Cerebellar cortex (tissue), 1 donor: ENCODE measurements around the gene GLI3.
A peak's percentile ranks its signal among the peaks of the same experiment; 100 is the strongest.

Experiments used
- DNase-seq: peaks from one replicate; pipeline ENCODE4 v3.0.0-alpha.2; 2015; ENCODE audit warnings: low spot score

GLI3 gene

GRCh38 chr7:41998041-41998440 lies 239.0 kb downstream of the GLI3 start:
- DNase-seq = no peak

GRCh38 chr7:41997151-41997550 lies 239.9 kb downstream of the GLI3 start:
- DNase-seq = no peak

GRCh38 chr7:41996381-41997035 lies 240.5 kb downstream of the GLI3 start:
- DNase-seq = no peak

- no peak for DNase-seq
These were observed 241.3 kb downstream of the GLI3 start for GRCh38 chr7:41995632-41996271.

GRCh38 chr7:41994746-41995110 lies 242.3 kb downstream of the GLI3 start:
- no peak for DNase-seq

GRCh38 chr7:41994036-41994745 lies 242.8 kb downstream of the GLI3 start:
- no peak for DNase-seq

- no peak for DNase-seq
These were observed 243.8 kb downstream of the GLI3 start for GRCh38 chr7:41992881-41993867.

GRCh38 chr7:41984888-41985287 lies 252.1 kb downstream of the GLI3 start:
- DNase-seq = no peak

- no peak for DNase-seq
These were observed 255.7 kb downstream of the GLI3 start for GRCh38 chr7:41981046-41982040.

GRCh38 chr7:41979834-41980307 lies 257.1 kb downstream of the GLI3 start:
- peak; percentile 9 for DNase-seq

- DNase-seq = no peak
These were observed 258.2 kb downstream of the GLI3 start for GRCh38 chr7:41978858-41979257.

- DNase-seq = no peak
These were observed 259.3 kb downstream of the GLI3 start for GRCh38 chr7:41977661-41978060.

- peak; percentile 56 for DNase-seq
These were observed 259.8 kb downstream of the GLI3 start for GRCh38 chr7:41977151-41977651.

GRCh38 chr7:41976411-41976810 lies 260.6 kb downstream of the GLI3 start:
- no peak for DNase-seq

- no peak for DNase-seq
These were observed 261.2 kb downstream of the GLI3 start for GRCh38 chr7:41975849-41976248.

GRCh38 chr7:41974870-41975557 lies 262.0 kb downstream of the GLI3 start:
- DNase-seq = no peak

- DNase-seq = no peak
These were observed 263.7 kb downstream of the GLI3 start for GRCh38 chr7:41973202-41973730.

- no peak for DNase-seq
These were observed 264.2 kb downstream of the GLI3 start for GRCh38 chr7:41972776-41973175.

- DNase-seq = no peak
These were observed 264.7 kb downstream of the GLI3 start for GRCh38 chr7:41972270-41972669.
